ENCODE data around the gene ADGRG7. TPM values are rescaled to one million over a fixed set of nuclear protein-coding genes. Genes with fewer than 3 reads are reported as not detected.
A peak's percentile ranks its signal among the peaks of the same experiment; 100 is the strongest.
"Not testable (repeated sequence)": the region's sequence is repeated elsewhere in the genome, so short reads cannot be mapped to it uniquely, and the experiment has no call there.

ADGRG7 gene
- total RNA-seq, 1 donor from 2014 or later, result not detected

DNA sequence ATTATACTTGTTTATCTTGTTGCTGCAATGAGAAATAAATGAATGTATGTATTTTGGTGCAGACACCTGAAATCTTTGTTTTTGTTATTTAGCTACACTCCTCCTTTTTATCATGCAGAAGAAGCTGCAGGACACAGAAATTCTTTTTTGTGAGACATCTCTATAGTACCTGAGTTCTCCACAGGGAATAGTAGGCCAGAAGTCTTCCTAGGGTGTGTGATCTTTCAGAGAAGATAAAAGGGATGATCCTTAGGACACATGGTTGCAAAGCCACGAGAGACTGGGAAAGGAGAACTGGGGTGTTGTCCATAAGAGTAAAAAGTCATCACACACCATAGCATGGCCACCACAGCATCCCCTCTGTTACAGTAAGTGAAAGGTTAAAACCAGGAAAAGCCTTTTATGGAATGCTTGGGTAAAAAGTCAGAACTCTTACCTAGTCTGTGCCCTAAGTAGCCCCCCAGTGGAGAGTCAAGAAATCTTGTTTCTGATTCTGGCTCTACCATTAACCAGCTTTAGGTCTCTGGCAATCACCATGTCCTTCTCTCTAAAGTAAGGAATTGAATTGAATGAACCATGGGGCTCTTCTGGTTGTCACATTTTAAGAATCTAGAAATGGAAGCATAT is 31.9 kb upstream of the ADGRG7 start:
- Histone ChIP-seq H3K36me3 (ENCODE audit: control insufficient read depth in 3 of 3, insufficient read depth in 3 of 3, low read length in 3 of 3) (no peaks in the 10 kb centered on the region), H3K4me3 (ENCODE audit: low read length in 3 of 3) (no peak overlapping the region)

DNA sequence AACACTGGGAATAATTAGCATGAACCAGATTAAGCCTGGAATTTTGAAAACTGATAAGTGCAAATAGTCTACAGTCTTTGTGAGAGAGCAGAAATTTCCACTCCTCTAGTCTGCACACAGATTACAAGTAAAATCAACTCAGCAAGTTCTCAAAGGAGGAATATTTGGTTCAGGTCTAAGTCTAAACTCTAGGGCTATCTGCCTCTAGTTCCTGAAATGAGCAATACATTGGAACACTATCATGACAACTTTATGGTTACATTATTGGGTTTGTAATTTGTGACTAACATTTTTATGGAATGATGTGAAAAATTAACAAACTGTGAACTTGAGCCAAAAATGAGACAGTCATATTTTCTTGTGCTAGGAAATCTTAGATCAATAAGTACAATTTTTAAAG is 30.8 kb upstream of the ADGRG7 start:
- Histone ChIP-seq H3K4me3 (ENCODE audit: low read length in 3 of 3) (no peak overlapping the region), H3K9me3 (ENCODE audit: control insufficient read depth in 3 of 3, low read length in 3 of 3) (no peaks in the 10 kb centered on the region), H3K4me1 (ENCODE audit: control insufficient read depth in 3 of 3, insufficient read depth in 3 of 3, low read length in 3 of 3) (no peaks in the 10 kb centered on the region)

More for the DNA sequence above, 31.9 kb upstream of the ADGRG7 start:
- no peaks in the 10 kb centered on the region for H3K27me3 ChIP-seq (ENCODE audit: control insufficient read depth in 3 of 3, insufficient read depth in 3 of 3, low read length in 3 of 3)
- no peaks in the 10 kb centered on the region for H3K4me1 ChIP-seq (ENCODE audit: control insufficient read depth in 3 of 3, insufficient read depth in 3 of 3, low read length in 3 of 3)
- no peaks in the 10 kb centered on the region for H3K9me3 ChIP-seq (ENCODE audit: control insufficient read depth in 3 of 3, low read length in 3 of 3)
- H3K9ac ChIP-seq (ENCODE audit: low read depth in 1 of 3, low read length in 3 of 3), result no peak overlapping the region
- H3K27ac ChIP-seq (ENCODE audit: low read depth, low read length), result no peak overlapping the region

DNA sequence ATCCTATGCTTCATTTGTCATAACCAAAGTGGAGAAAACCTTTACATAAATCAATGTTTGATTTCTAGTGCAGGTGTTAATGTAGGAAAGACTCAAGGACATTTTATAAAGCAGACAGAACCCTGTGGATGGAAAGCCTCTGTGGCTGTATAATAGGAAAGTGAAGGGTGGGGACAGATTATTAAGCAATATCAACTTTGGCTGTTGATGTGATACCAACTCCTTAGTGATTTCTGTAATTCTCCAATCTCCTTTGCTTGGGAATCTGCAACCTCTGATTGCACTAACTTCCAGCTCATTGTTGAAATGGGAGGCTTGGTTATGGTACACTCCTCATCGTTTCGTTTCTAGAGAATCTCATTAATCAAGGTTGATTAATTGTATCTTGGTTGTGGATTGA is 29.3 kb upstream of the ADGRG7 start:
- no peak overlapping the region for H3K4me3 ChIP-seq (ENCODE audit: low read length in 3 of 3)
- no peaks in the 10 kb centered on the region for H3K4me1 ChIP-seq (ENCODE audit: control insufficient read depth in 3 of 3, insufficient read depth in 3 of 3, low read length in 3 of 3)
- H3K27me3 ChIP-seq (ENCODE audit: control insufficient read depth in 3 of 3, insufficient read depth in 3 of 3, low read length in 3 of 3), result no peaks in the 10 kb centered on the region
- no peaks in the 10 kb centered on the region for H3K36me3 ChIP-seq (ENCODE audit: control insufficient read depth in 3 of 3, insufficient read depth in 3 of 3, low read length in 3 of 3)
- no peak overlapping the region for H3K27ac ChIP-seq (ENCODE audit: low read depth, low read length)
- H3K9me3 ChIP-seq (ENCODE audit: control insufficient read depth in 3 of 3, low read length in 3 of 3), result no peaks in the 10 kb centered on the region
- H3K9ac ChIP-seq (ENCODE audit: low read depth in 1 of 3, low read length in 3 of 3), result no peak overlapping the region

More for the DNA sequence above, 30.8 kb upstream of the ADGRG7 start:
- Histone ChIP-seq H3K27me3 (ENCODE audit: control insufficient read depth in 3 of 3, insufficient read depth in 3 of 3, low read length in 3 of 3) (no peaks in the 10 kb centered on the region), H3K9ac (ENCODE audit: low read depth in 1 of 3, low read length in 3 of 3) (no peak overlapping the region), H3K36me3 (ENCODE audit: control insufficient read depth in 3 of 3, insufficient read depth in 3 of 3, low read length in 3 of 3) (no peaks in the 10 kb centered on the region), H3K27ac (ENCODE audit: low read depth, low read length) (no peak overlapping the region)

DNA sequence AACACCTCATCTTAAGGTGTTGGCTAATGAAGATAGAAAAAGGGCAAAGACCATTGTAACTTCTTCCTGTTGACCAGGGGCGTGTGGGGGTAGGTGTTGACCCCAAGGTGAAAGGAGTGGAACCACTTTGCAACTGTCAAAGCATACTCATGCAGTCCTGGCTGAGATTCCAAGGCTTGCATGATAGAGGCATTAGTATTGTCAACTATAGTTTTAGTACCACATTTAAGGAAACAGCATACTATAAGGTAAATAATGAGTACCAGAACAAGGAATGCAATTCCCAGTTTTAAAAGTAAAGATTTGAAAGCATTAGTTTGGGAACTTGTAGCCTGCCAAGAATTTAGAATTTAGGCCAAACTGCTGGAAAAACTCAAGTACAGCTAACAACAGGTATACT is 27.8 kb upstream of the ADGRG7 start:
- no peaks in the 10 kb centered on the region for H3K9me3 ChIP-seq (ENCODE audit: control insufficient read depth in 3 of 3, low read length in 3 of 3)
- no peaks in the 10 kb centered on the region for H3K4me1 ChIP-seq (ENCODE audit: control insufficient read depth in 3 of 3, insufficient read depth in 3 of 3, low read length in 3 of 3)
- no peaks in the 10 kb centered on the region for H3K27me3 ChIP-seq (ENCODE audit: control insufficient read depth in 3 of 3, insufficient read depth in 3 of 3, low read length in 3 of 3)
- H3K36me3 ChIP-seq (ENCODE audit: control insufficient read depth in 3 of 3, insufficient read depth in 3 of 3, low read length in 3 of 3), result no peaks in the 10 kb centered on the region
- no peak overlapping the region for H3K4me3 ChIP-seq (ENCODE audit: low read length in 3 of 3)
- H3K9ac ChIP-seq (ENCODE audit: low read depth in 1 of 3, low read length in 3 of 3), result no peak overlapping the region
- no peak overlapping the region for H3K27ac ChIP-seq (ENCODE audit: low read depth, low read length)

DNA sequence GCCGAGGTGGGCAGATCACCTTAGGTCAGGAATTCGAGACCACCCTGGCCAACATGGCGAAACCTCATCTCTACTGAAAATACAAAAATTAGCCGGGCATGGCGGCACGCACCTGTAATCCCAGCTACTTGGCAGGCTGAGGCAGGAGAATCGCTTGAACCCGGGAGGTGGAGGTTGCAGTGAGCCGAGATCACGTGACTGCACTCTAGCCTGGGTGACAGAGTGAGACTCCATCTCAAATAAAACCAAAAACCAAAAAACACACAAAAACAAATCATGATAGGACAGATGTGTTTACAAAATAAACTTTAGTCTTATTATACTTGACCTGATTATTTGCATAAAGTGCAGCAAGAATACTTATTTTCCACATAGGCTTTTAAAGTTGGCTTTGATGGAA is 27.2 kb upstream of the ADGRG7 start:
- not testable (repeated sequence) for H3K9me3 ChIP-seq (ENCODE audit: control insufficient read depth in 3 of 3, low read length in 3 of 3); H3K4me1 ChIP-seq (ENCODE audit: control insufficient read depth in 3 of 3, insufficient read depth in 3 of 3, low read length in 3 of 3); H3K27me3 ChIP-seq (ENCODE audit: control insufficient read depth in 3 of 3, insufficient read depth in 3 of 3, low read length in 3 of 3); H3K27ac ChIP-seq (ENCODE audit: low read depth, low read length); H3K4me3 ChIP-seq (ENCODE audit: low read length in 3 of 3); H3K9ac ChIP-seq (ENCODE audit: low read depth in 1 of 3, low read length in 3 of 3); H3K36me3 ChIP-seq (ENCODE audit: control insufficient read depth in 3 of 3, insufficient read depth in 3 of 3, low read length in 3 of 3)

DNA sequence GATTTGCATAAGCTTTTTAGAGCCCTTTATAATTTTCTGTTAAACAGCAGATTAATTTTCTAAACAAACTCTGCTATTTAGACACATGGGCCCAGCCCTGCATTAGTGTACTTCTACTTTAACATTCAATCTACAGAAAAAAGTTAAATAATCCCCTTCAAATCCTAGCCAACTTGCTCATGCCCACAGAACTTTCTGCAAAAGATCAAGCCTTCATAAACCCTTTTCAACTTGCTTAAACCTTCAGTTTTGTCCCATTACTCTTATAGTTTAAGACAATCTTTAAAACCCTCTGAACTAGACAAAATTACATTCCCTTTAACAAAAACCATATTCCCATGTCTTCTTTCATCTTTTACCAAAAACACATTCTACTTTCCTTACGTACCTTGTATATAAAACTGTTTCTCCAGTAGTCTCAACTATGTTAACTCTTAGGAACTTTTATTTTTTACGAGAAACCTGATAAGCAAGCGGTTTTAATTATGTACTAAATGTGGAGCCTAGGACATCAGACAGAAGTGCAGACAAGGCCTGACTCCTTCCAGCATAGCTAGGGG is 25.2 kb upstream of the ADGRG7 start:
- H3K27me3 ChIP-seq (ENCODE audit: control insufficient read depth in 3 of 3, insufficient read depth in 3 of 3, low read length in 3 of 3), result no peaks in the 10 kb centered on the region
- no peaks in the 10 kb centered on the region for H3K4me1 ChIP-seq (ENCODE audit: control insufficient read depth in 3 of 3, insufficient read depth in 3 of 3, low read length in 3 of 3)
- no peaks in the 10 kb centered on the region for H3K9me3 ChIP-seq (ENCODE audit: control insufficient read depth in 3 of 3, low read length in 3 of 3)
- no peak overlapping the region for H3K4me3 ChIP-seq (ENCODE audit: low read length in 3 of 3)
- no peaks in the 10 kb centered on the region for H3K36me3 ChIP-seq (ENCODE audit: control insufficient read depth in 3 of 3, insufficient read depth in 3 of 3, low read length in 3 of 3)
- H3K9ac ChIP-seq (ENCODE audit: low read depth in 1 of 3, low read length in 3 of 3), result no peak overlapping the region
- H3K27ac ChIP-seq (ENCODE audit: low read depth, low read length), result no peak overlapping the region

DNA sequence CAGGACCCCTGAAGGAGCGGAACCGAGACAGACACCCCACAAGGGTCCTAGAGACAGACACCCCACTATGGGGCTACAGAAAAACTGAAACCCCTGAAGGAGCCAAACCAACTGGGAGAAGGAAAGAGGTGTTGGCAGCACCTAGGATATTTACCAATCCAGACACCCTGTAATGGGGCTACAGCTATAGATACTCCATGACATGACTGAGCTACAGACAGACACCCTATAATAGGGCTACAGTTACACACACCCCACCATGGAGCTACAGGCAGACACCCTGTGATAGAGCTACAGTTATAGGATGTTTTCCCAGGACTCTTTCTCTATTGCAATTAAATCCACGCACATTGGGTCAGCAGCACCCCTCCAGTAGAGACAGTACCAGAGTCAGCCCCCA is 22.6 kb upstream of the ADGRG7 start:
- Histone ChIP-seq H3K36me3 (ENCODE audit: control insufficient read depth in 3 of 3, insufficient read depth in 3 of 3, low read length in 3 of 3) (no peaks in the 10 kb centered on the region), H3K27me3 (ENCODE audit: control insufficient read depth in 3 of 3, insufficient read depth in 3 of 3, low read length in 3 of 3) (no peaks in the 10 kb centered on the region), H3K9me3 (ENCODE audit: control insufficient read depth in 3 of 3, low read length in 3 of 3) (no peaks in the 10 kb centered on the region), H3K4me3 (ENCODE audit: low read length in 3 of 3) (no peak overlapping the region), H3K27ac (ENCODE audit: low read depth, low read length) (no peak overlapping the region), H3K9ac (ENCODE audit: low read depth in 1 of 3, low read length in 3 of 3) (no peak overlapping the region), H3K4me1 (ENCODE audit: control insufficient read depth in 3 of 3, insufficient read depth in 3 of 3, low read length in 3 of 3) (peaks cover 0 to 2% (median 0%) of the 10 kb centered on the region in 3 donors)

DNA sequence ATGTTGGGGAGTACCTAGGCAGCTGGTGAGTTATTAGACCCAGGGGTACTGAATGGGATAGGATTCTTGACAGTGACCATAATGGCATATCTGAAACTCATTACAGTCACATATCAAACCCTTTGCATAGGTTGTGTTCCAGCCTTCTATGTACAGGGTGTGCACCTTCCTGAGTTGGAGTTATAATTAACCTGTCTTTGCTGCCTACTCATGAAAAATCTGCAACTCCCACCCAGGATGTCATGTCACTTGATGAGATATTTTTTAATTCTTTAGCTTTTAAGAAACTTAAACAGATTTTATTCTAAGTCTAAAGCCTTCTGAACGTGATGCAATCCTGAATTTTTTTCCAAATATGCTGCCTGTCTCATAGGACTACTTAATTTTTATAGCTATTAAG is 21.1 kb upstream of the ADGRG7 start:
- H3K27ac ChIP-seq (ENCODE audit: low read depth, low read length), result no peak overlapping the region
- H3K36me3 ChIP-seq (ENCODE audit: control insufficient read depth in 3 of 3, insufficient read depth in 3 of 3, low read length in 3 of 3), result no peaks in the 10 kb centered on the region
- H3K9ac ChIP-seq (ENCODE audit: low read depth in 1 of 3, low read length in 3 of 3), result no peak overlapping the region
- H3K27me3 ChIP-seq (ENCODE audit: control insufficient read depth in 3 of 3, insufficient read depth in 3 of 3, low read length in 3 of 3), result no peaks in the 10 kb centered on the region
- H3K4me1 ChIP-seq (ENCODE audit: control insufficient read depth in 3 of 3, insufficient read depth in 3 of 3, low read length in 3 of 3), result peaks cover 0 to 2% (median 0%) of the 10 kb centered on the region in 3 donors
- no peak overlapping the region for H3K4me3 ChIP-seq (ENCODE audit: low read length in 3 of 3)
- H3K9me3 ChIP-seq (ENCODE audit: control insufficient read depth in 3 of 3, low read length in 3 of 3), result no peaks in the 10 kb centered on the region

DNA sequence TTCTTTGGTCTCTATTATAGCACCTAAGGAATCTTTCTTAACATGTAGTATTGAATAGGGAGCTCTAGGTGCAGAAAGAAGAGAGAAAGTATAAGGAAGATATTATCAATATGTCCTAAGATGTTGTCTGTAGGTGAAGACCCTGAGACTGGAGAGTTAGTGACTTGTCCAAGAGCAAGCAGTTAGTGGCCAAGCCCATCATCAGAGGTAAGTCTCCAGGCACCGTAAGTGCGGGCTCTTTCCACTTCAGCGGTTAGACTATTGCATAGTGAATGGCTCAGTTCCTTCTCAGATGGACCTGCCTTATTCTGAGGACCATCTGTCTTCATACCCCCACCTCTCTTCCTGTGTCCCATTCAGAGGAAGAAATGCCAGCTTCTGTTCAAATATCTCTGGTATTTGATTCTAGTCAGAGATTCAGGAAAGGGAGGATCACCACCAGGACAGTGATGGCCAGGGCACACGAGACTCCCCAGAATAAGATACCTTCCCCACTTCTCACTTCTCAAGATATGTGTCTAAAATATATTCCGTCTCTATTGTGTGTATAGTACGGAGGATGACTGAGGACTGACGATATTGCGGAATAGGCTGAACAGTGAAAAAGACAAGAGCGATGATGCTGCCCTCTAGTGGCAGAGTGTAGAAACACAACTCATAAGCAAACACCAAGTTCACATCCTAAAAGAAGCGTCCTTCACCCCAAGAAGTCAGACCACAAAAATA is 19.1 kb upstream of the ADGRG7 start:
- peak overlapping the region in 2 of 3 donors; percentile 4 to 46 for H3K4me3 ChIP-seq (ENCODE audit: low read length in 3 of 3)
- H3K4me1 ChIP-seq (ENCODE audit: control insufficient read depth in 3 of 3, insufficient read depth in 3 of 3, low read length in 3 of 3), result peaks cover 0 to 2% (median 0%) of the 10 kb centered on the region in 3 donors
- no peaks in the 10 kb centered on the region for H3K27me3 ChIP-seq (ENCODE audit: control insufficient read depth in 3 of 3, insufficient read depth in 3 of 3, low read length in 3 of 3)
- H3K9me3 ChIP-seq (ENCODE audit: control insufficient read depth in 3 of 3, low read length in 3 of 3), result no peaks in the 10 kb centered on the region
- H3K27ac ChIP-seq (ENCODE audit: low read depth, low read length), result no peak overlapping the region
- H3K36me3 ChIP-seq (ENCODE audit: control insufficient read depth in 3 of 3, insufficient read depth in 3 of 3, low read length in 3 of 3), result no peaks in the 10 kb centered on the region
- H3K9ac ChIP-seq (ENCODE audit: low read depth in 1 of 3, low read length in 3 of 3), result no peak overlapping the region

DNA sequence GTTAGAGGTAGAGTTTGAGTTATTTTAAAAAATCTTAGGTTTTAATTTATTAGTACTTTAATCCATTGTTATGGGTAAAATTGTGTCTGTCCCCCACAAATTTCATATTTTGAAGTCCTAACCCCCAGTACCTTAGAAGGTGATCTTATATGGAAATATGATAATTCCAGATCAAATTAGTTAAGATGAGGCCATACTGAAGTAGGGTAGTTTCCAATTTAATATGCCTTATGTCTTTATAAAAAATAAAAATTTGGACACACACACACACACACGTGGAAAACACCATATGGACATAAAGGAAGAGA is 18.6 kb upstream of the ADGRG7 start:
- no peak overlapping the region for H3K9ac ChIP-seq (ENCODE audit: low read depth in 1 of 3, low read length in 3 of 3)
- H3K27ac ChIP-seq (ENCODE audit: low read depth, low read length), result no peak overlapping the region
- no peaks in the 10 kb centered on the region for H3K36me3 ChIP-seq (ENCODE audit: control insufficient read depth in 3 of 3, insufficient read depth in 3 of 3, low read length in 3 of 3)
- H3K27me3 ChIP-seq (ENCODE audit: control insufficient read depth in 3 of 3, insufficient read depth in 3 of 3, low read length in 3 of 3), result no peaks in the 10 kb centered on the region
- no peak overlapping the region for H3K4me3 ChIP-seq (ENCODE audit: low read length in 3 of 3)
- peaks cover 0 to 2% (median 0%) of the 10 kb centered on the region in 3 donors for H3K4me1 ChIP-seq (ENCODE audit: control insufficient read depth in 3 of 3, insufficient read depth in 3 of 3, low read length in 3 of 3)
- H3K9me3 ChIP-seq (ENCODE audit: control insufficient read depth in 3 of 3, low read length in 3 of 3), result no peaks in the 10 kb centered on the region
